HCT116 (cell line): ENCODE results near the gene KIFC3. TPM values are rescaled to one million over a fixed set of nuclear protein-coding genes. Genes with fewer than 3 reads are reported as not detected.

Source experiments
- ATAC-seq: fragments of 200-7000 bp; cut with Tn5 transposase; 2 replicates; pipeline ENCODE4 v1.9.1; 2020; ENCODE audit warnings: mild to moderate bottlenecking, moderate library complexity
- BruUV-seq: library from RNA; stranded (reverse); fragments of 400-500 nt; replicated peaks from 2 replicates; lab custom pipeline; 2021; lab: Mats Ljungman, UMichigan
- CTCF ChIA-PET: fragments of 300-600 bp; sonication (Branson Sonifier 250); formaldehyde crosslinking; loops from one replicate; lab custom pipeline; 2021; ENCODE audit warnings: antibody characterized with exemption; lab: Charles Lee
- POLR2A ChIA-PET: fragments of 300-600, 350-600 bp; sonication (Branson Sonifier 250); formaldehyde crosslinking; loops from one replicate; lab custom pipeline; 2021; ENCODE audit warnings: antibody characterized with exemption; lab: Charles Lee
- RAD21 ChIA-PET, 2 experiments: fragments of 300-600 bp; sonication (Branson Sonifier 250); formaldehyde crosslinking; loops; one replicate each; lab custom pipeline; 2023; ENCODE audit warnings: low total read pairs in 2 of 2; ENCODE audit not compliant: uncharacterized antibody in 2 of 2, unreplicated experiment in 2 of 2, low non-redundant PET in 1 of 2; lab: Charles Lee
- DNase-seq: peaks from one replicate; pipeline ENCODE4 v3.0.0-alpha.2; 2010; ENCODE audit warnings: low read depth, low spot score
- H2AFZ ChIP-seq: fragments of 200-600 bp; shearing (Covaris generic), sonication (generic); 2 replicates; pipeline ENCODE4 v1.6.1; 2017; ENCODE audit warnings: low read depth, mixed run types, mixed read lengths, antibody characterized with exemption, low read length; ENCODE audit not compliant: poor library complexity, severe bottlenecking
- H3K27ac ChIP-seq: 2 replicates; pipeline ENCODE4 v1.5.1; 2012; ENCODE audit warnings: low read depth, low read length
- H3K27me3 ChIP-seq: fragments of 200-600 bp; sonication (generic); 2 replicates; pipeline ENCODE4 v1.6.1; 2016; ENCODE audit warnings: mixed run types, low read length, mixed read lengths; ENCODE audit not compliant: insufficient read depth
- H3K36me3 ChIP-seq, 2 experiments: fragments of 200-500 bp in 1 of 2; fragments of 200-600 bp in 1 of 2; sonication (Bioruptor generic) in 1 of 2; sonication (generic) in 1 of 2; 2 replicates each; pipeline versions ENCODE4 v1.5.1 to v1.6.1; 2014 to 2016; ENCODE audit warnings: low read length in 2 of 2, inconsistent platforms in 1 of 2, mixed read lengths in 1 of 2, mixed run types in 1 of 2; ENCODE audit not compliant: insufficient read depth in 2 of 2, control insufficient read depth in 1 of 2
- H3K4me1 ChIP-seq, 2 experiments: fragments of 200-600 bp in 1 of 2; sonication (generic) in 1 of 2; 2 replicates each; pipeline versions ENCODE4 v1.5.1 to v1.6.1; 2012 to 2017; ENCODE audit warnings: low read length in 2 of 2, inconsistent platforms in 1 of 2, mild to moderate bottlenecking in 1 of 2, mixed read lengths in 1 of 2, mixed run types in 1 of 2, moderate library complexity in 1 of 2; ENCODE audit not compliant: insufficient read depth in 2 of 2, control insufficient read depth in 1 of 2
- H3K4me2 ChIP-seq: fragments of 200-600 bp; sonication (generic); 2 replicates; pipeline ENCODE4 v1.6.1; 2017; ENCODE audit warnings: mixed run types, low read length, mixed read lengths
- H3K4me3 ChIP-seq, 2 experiments: fragments of 200-600 bp in 1 of 2; sonication (generic) in 1 of 2; replicated peaks in 1 of 2; 2 replicates each; pipeline ENCODE4 v1.5.1; 2011 to 2016; ENCODE audit warnings: low read length in 2 of 2, control low read depth in 1 of 2, low read depth in 1 of 2, mild to moderate bottlenecking in 1 of 2, mixed read lengths in 1 of 2, mixed run types in 1 of 2
- H3K79me2 ChIP-seq: fragments of 200-600 bp; sonication (generic); 2 replicates; pipeline ENCODE4 v1.6.1; 2017; ENCODE audit warnings: mild to moderate bottlenecking, mixed run types, low read length, moderate library complexity, mixed read lengths; ENCODE audit not compliant: insufficient read depth
- H3K9ac ChIP-seq: fragments of 200-600 bp; sonication (generic); 2 replicates; pipeline ENCODE4 v1.6.1; 2016; ENCODE audit warnings: low read length, mixed read lengths
- H3K9me2 ChIP-seq: fragments of 200-600 bp; sonication (generic), shearing (Covaris generic); 2 replicates; pipeline ENCODE4 v1.6.1; 2017; ENCODE audit warnings: mixed run types, mild to moderate bottlenecking, moderate library complexity; ENCODE audit not compliant: insufficient read depth
- H3K9me3 ChIP-seq, 2 experiments: fragments of 200-500 bp in 1 of 2; fragments of 200-600 bp in 1 of 2; sonication (Bioruptor generic) in 1 of 2; sonication (generic) in 1 of 2; 2 replicates each; pipeline ENCODE4 v1.6.1; 2014 to 2017; ENCODE audit warnings: low read length in 2 of 2, mixed read lengths in 2 of 2, inconsistent platforms in 1 of 2, low read depth in 1 of 2, mild to moderate bottlenecking in 1 of 2, mixed run types in 1 of 2, moderate library complexity in 1 of 2; ENCODE audit not compliant: control insufficient read depth in 1 of 2, insufficient read depth in 1 of 2
- H4K20me1 ChIP-seq: fragments of 200-600 bp; sonication (generic), shearing (Covaris generic); 2 replicates; pipeline ENCODE4 v1.6.1; 2017; ENCODE audit warnings: mixed run types, mild to moderate bottlenecking, moderate library complexity; ENCODE audit not compliant: insufficient read depth
- CBX3 ChIP-seq: IDR thresholded peaks from 2 replicates; pipeline ENCODE4 v1.6.1; 2012; ENCODE audit warnings: low read depth
- CEBPB ChIP-seq: IDR thresholded peaks from 2 replicates; pipeline ENCODE4 v1.6.1; 2012; ENCODE audit warnings: low read depth
- EGR1 ChIP-seq: IDR thresholded peaks from 2 replicates; pipeline ENCODE4 v1.6.1; 2012; ENCODE audit warnings: low read depth
- ELF1 ChIP-seq: IDR thresholded peaks from 2 replicates; pipeline ENCODE4 v1.6.1; 2012; ENCODE audit warnings: low read depth, borderline replicate concordance
- EZH2 ChIP-seq: fragments of 200-600 bp; sonication (generic); IDR thresholded peaks from 2 replicates; pipeline ENCODE4 v1.6.1; 2017; ENCODE audit warnings: antibody characterized with exemption, mixed run types
- FOSL1 ChIP-seq: IDR thresholded peaks from 2 replicates; pipeline ENCODE4 v1.6.1; 2012; ENCODE audit warnings: low read depth
- JUND ChIP-seq: IDR thresholded peaks from 2 replicates; pipeline ENCODE4 v1.6.1; 2012
- POLR2A ChIP-seq: IDR thresholded peaks from 2 replicates; pipeline ENCODE4 v1.7.0; 2011; ENCODE audit warnings: borderline replicate concordance; ENCODE audit not compliant: insufficient read depth, insufficient read length; ENCODE audit errors: extremely low read depth
- RAD21 ChIP-seq: IDR thresholded peaks from 2 replicates; pipeline ENCODE4 v1.6.1; 2012; ENCODE audit warnings: low read depth, mild to moderate bottlenecking
- SIN3A ChIP-seq: IDR thresholded peaks from 2 replicates; pipeline ENCODE4 v1.6.1; 2012; ENCODE audit warnings: low read depth
- SP1 ChIP-seq: IDR thresholded peaks from 2 replicates; pipeline ENCODE4 v1.6.1; 2012; ENCODE audit warnings: low read depth
- TCF7L2 ChIP-seq: IDR thresholded peaks from 2 replicates; pipeline ENCODE4 v1.7.0; 2011; ENCODE audit warnings: borderline replicate concordance, inconsistent platforms; ENCODE audit not compliant: insufficient read depth, insufficient read length; ENCODE audit errors: extremely low read depth
- ZFX ChIP-seq: fragments of 450-650 bp; IDR thresholded peaks from 2 replicates; pipeline ENCODE4 v1.6.1; 2017
- ZNF274 ChIP-seq: fragments of 200-500 bp; sonication (Bioruptor generic); IDR thresholded peaks from 2 replicates; pipeline ENCODE4 v1.6.1; 2014; ENCODE audit warnings: mild to moderate bottlenecking, low read depth, low read length, inconsistent platforms
- intact Hi-C: fragments of 100-400 bp; cut with micrococcal nuclease; formaldehyde crosslinking; loops from 2 replicates; pipeline ENCODE4 v1.10.0; 2022
- total RNA-seq: library from RNA; stranded (reverse); gene quantifications from one replicate; pipeline ENCODE4 v1.2.1, GENCODE V29; 2021; ENCODE audit not compliant: unreplicated experiment
- TF ChIP-seq, protein P1 (sequence below): IDR thresholded peaks from 2 replicates; pipeline ENCODE4 v1.6.1; 2011; ENCODE audit warnings: mild to moderate bottlenecking, low read length, moderate library complexity; ENCODE audit not compliant: insufficient replicate concordance; ENCODE audit errors: extremely low read depth
- TF ChIP-seq, protein P2 (sequence below): IDR thresholded peaks from 2 replicates; pipeline ENCODE4 v1.6.1; 2012

The KIFC3 gene
- total RNA-seq, 1 experiment from 2014 or later, result 31.9 TPM

DNA sequence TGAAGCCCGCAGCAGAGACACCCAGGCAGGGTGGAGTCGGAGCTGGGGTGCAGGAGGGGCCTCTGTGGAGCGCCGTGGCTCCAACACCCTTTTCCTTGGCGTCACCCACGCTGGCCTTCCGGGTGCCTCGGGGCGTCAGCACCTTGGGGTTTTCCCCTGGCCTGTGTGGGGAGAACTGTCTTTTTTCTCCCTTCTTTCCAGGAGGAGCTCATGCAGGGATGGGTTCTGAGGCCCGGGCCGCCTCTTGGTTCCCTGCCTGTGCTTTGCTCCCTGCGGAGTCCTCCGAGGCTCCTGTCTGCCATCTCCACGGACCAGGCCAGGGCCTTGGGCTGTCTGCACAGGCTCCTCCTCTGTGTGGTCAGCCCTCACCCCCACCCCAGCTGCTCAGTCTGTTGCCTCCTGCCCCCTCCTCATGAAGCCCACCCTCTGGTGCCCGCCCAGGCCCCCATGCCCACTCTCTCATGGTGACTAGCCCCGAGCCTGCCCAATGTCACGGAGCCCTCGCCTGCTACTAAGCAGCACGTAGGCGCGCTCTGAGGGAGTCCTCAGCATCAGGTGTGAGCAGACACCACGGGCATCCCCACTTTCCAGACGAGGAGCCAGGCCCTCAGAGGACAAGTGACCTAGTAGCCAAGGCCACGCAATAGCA is 61.7 kb downstream of the KIFC3 start:
- no peaks in the 10 kb centered on the region for H3K27me3 ChIP-seq
- ChIA-PET POLR2A (no interaction called here), CTCF (no interaction called here), RAD21 (no interaction called here)
- ATAC-seq (no peak), DNase-seq (no peak)
- no peak overlapping the region for H3K4me2 ChIP-seq
- no peak overlapping the region for H3K27ac ChIP-seq
- H3K9me3 ChIP-seq, result no peaks in the 10 kb centered on the region
- no TSS peak for BruUV-seq
- H3K79me2 ChIP-seq, result peaks cover 5% of the 10 kb centered on the region; the same call in 1 of the 2 replicates
- TF ChIP-seq EZH2 (no peak), SP1 (no peak), FOSL1 (no peak), ELF1 (no peak), RAD21 (no peak), TCF7L2 (no peak), POLR2A (no peak), CBX3 (no peak), ZFX (no peak), JUND (no peak), SIN3A (no peak), EGR1 (no peak), CEBPB (no peak), ZNF274 (no peak)
- TF ChIP-seq, protein P1, sequence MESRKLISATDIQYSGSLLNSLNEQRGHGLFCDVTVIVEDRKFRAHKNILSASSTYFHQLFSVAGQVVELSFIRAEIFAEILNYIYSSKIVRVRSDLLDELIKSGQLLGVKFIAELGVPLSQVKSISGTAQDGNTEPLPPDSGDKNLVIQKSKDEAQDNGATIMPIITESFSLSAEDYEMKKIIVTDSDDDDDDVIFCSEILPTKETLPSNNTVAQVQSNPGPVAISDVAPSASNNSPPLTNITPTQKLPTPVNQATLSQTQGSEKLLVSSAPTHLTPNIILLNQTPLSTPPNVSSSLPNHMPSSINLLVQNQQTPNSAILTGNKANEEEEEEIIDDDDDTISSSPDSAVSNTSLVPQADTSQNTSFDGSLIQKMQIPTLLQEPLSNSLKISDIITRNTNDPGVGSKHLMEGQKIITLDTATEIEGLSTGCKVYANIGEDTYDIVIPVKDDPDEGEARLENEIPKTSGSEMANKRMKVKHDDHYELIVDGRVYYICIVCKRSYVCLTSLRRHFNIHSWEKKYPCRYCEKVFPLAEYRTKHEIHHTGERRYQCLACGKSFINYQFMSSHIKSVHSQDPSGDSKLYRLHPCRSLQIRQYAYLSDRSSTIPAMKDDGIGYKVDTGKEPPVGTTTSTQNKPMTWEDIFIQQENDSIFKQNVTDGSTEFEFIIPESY, result no peak
- TF ChIP-seq, protein P2, sequence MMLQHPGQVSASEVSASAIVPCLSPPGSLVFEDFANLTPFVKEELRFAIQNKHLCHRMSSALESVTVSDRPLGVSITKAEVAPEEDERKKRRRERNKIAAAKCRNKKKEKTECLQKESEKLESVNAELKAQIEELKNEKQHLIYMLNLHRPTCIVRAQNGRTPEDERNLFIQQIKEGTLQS, result no peak
- H3K9ac ChIP-seq, result no peak overlapping the region
- H3K36me3 ChIP-seq, result no peaks in the 10 kb centered on the region
- H3K4me3 ChIP-seq, result no peak overlapping the region
- peaks cover 8 to 16% of the 10 kb centered on the region in 2 experiments for H3K4me1 ChIP-seq
- no peak overlapping the region for H2AFZ ChIP-seq
- intact Hi-C loops, result no loop called here
- no peaks in the 10 kb centered on the region for H4K20me1 ChIP-seq
- no peaks in the 10 kb centered on the region for H3K9me2 ChIP-seq
